T1000 (cell line): ENCODE data around the gene CD160.
"Not testable (repeated sequence)": the region's sequence is repeated elsewhere in the genome, so short reads cannot be mapped to it uniquely, and the experiment has no call there.

ENCODE experiments used
- DNase-seq: peaks from one replicate; lab custom pipeline; 2025; ENCODE audit warnings: mixed read lengths; lab: John Stamatoyannopoulos, UW

The CD160 gene

GRCh38 chr1:145710291-145711027, 8.8 kb upstream of the CD160 start:
- no peak for DNase-seq

GRCh38 chr1:145711213-145711651, 8.1 kb upstream of the CD160 start:
- DNase-seq, result no peak

GRCh38 chr1:145714524-145715111, 4.7 kb upstream of the CD160 start:
- no peak for DNase-seq

GRCh38 chr1:145716641-145717345, 2.5 kb upstream of the CD160 start:
- DNase-seq, result no peak

GRCh38 chr1:145717833-145718232, 1.5 kb upstream of the CD160 start:
- no peak for DNase-seq

- DNase-seq, result not testable (repeated sequence)
These were observed 834 bp upstream of the CD160 start for GRCh38 chr1:145718465-145718864.

- peak; percentile 51 for DNase-seq
These were observed 1.2 kb downstream of the CD160 start for GRCh38 chr1:145720556-145720877.

- DNase-seq, result peak; percentile 59
These were observed 1.8 kb downstream of the CD160 start for GRCh38 chr1:145720878-145721671.

GRCh38 chr1:145726193-145726592, 6.9 kb downstream of the CD160 start:
- DNase-seq, result not testable (repeated sequence)

- no peak for DNase-seq
These were observed 9.9 kb downstream of the CD160 start for GRCh38 chr1:145729196-145729595.

- no peak for DNase-seq
These were observed 10.6 kb downstream of the CD160 start for GRCh38 chr1:145729666-145730436.

GRCh38 chr1:145730467-145730866, 11.2 kb downstream of the CD160 start:
- DNase-seq, result no peak

GRCh38 chr1:145730900-145731299, 11.6 kb downstream of the CD160 start:
- no peak for DNase-seq

- DNase-seq, result no peak
These were observed 16.9 kb downstream of the CD160 start for GRCh38 chr1:145736191-145736590.

- DNase-seq, result no peak
These were observed 21.0 kb downstream of the CD160 start for GRCh38 chr1:145740269-145740668.

GRCh38 chr1:145747398-145748247, 28.3 kb downstream of the CD160 start:
- no peak for DNase-seq

- DNase-seq, result no peak
These were observed 31.1 kb downstream of the CD160 start for GRCh38 chr1:145750426-145750825.

- DNase-seq, result peak; percentile 30
These were observed 32.3 kb downstream of the CD160 start for GRCh38 chr1:145751491-145752037.

- no peak for DNase-seq
These were observed 38.1 kb downstream of the CD160 start for GRCh38 chr1:145757420-145757819.

GRCh38 chr1:145758116-145758515, 38.8 kb downstream of the CD160 start:
- no peak for DNase-seq
